Measurements from ENCODE around the gene SSX2IP.

GRCh38 chr1:84677415-84678099 is 12.7 kb downstream of the SSX2IP start:
- TF ChIP-seq POLR2A (IDR thresholded peaks at IDR 0.05) (no peak), CTCF (IDR thresholded peaks at IDR 0.05) (no peak)

Data from right lobe of liver (tissue), 4 donors.